Upper lobe of right lung (tissue), 1 donor: Measurements from ENCODE around the gene LHB. TPM values are rescaled to one million over a fixed set of nuclear protein-coding genes. Genes with fewer than 3 reads are reported as not detected.

Source experiments
- ATAC-seq: fragments of 200-7000 bp; cut with Tn5 transposase; one replicate; pipeline ENCODE4 v1.9.1; 2020; ENCODE audit warnings: mild to moderate bottlenecking, moderate library complexity
- DNase-seq: peaks from one replicate; pipeline ENCODE4 v3.0.0-alpha.2; 2020
- H3K27ac ChIP-seq: fragments of 200-600 bp; one replicate; pipeline ENCODE4 v1.8.0; 2022
- H3K27me3 ChIP-seq: fragments of 200-600 bp; one replicate; pipeline ENCODE4 v1.8.0; 2022; ENCODE audit warnings: mild to moderate bottlenecking
- H3K36me3 ChIP-seq: fragments of 200-600 bp; one replicate; pipeline ENCODE4 v1.8.0; 2022
- H3K4me1 ChIP-seq: fragments of 200-600 bp; one replicate; pipeline ENCODE4 v1.8.0; 2022
- H3K4me3 ChIP-seq: fragments of 200-600 bp; one replicate; pipeline ENCODE4 v1.8.0; 2022; ENCODE audit warnings: mild to moderate bottlenecking
- H3K9me3 ChIP-seq: fragments of 200-600 bp; one replicate; pipeline ENCODE4 v1.8.0; 2022
- CTCF ChIP-seq: fragments of 200-600 bp; IDR thresholded peaks from one replicate; pipeline ENCODE4 v1.8.0; 2022; ENCODE audit warnings: antibody characterized with exemption
- intact Hi-C: fragments of 100-400 bp; cut with DNase I; formaldehyde crosslinking; loops from one replicate; pipeline ENCODE4 v1.11.0; 2022
- total RNA-seq: library from RNA; stranded (reverse); fragmentation: NEBNext Ultra II Directional; extraction: Animal tissue kit (Norgen Biotek cat#: 25700); gene quantifications from one replicate; pipeline ENCODE4 v1.2.1, GENCODE V29; 2021
- donor health status: DM: no; HTN: yes; CAD: no; lungs with severe emphysema.

The LHB gene
- total RNA-seq, 1 donor from 2014 or later, result not detected

DNA sequence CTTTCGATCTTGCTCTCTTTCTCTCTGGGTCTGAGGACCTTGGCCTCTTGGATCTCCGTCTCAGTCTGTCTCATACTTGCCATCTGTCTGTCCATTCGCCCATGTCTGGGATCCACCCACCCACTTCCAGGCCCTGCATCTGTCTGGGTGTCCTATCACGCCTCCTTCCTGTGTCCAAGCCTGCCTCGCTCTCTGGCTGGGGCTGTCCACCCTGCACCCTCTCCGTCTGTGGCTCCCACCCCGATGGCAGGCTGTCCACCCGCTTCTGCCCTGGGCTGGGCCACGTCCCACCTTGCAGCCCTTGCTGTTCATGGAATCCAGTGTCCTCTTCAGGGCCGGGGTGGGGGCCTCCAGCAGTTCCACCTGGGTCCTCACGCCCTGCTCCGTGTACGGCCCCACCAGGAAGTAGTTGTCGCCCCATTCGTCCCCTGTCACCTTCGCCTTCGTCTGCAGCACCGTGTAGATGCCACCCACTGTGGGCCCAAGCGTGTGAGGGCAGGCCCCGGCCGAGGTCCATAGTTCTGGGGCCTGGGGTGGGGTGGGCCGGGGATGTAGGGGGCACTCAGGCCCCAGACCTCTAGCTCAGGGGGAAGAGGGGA is 25.8 kb downstream of the LHB start:
- peaks cover 18% of the 10 kb centered on the region for H3K36me3 ChIP-seq
- no peak for TF ChIP-seq CTCF
- no peak for DNase-seq
- no peak for ATAC-seq
- intact Hi-C loops, result no loop called here
- no peak overlapping the region for H3K4me3 ChIP-seq
- no peaks in the 10 kb centered on the region for H3K9me3 ChIP-seq
- no peaks in the 10 kb centered on the region for H3K27me3 ChIP-seq
- H3K4me1 ChIP-seq, result peaks cover 20% of the 10 kb centered on the region
- peak overlapping the region; percentile 95 for H3K27ac ChIP-seq

- H3K27me3 ChIP-seq, result no peaks in the 10 kb centered on the region
- no peak for TF ChIP-seq CTCF
- no peaks in the 10 kb centered on the region for H3K9me3 ChIP-seq
- peaks cover 24% of the 10 kb centered on the region for H3K36me3 ChIP-seq
- no peak overlapping the region for H3K27ac ChIP-seq
- DNase-seq, result no peak
- no peak for ATAC-seq
- intact Hi-C loops, result no loop called here
- H3K4me3 ChIP-seq, result no peak overlapping the region
- peaks cover 20% of the 10 kb centered on the region for H3K4me1 ChIP-seq
Observed at GRCh38 chr19:48990400-48990799, 26.5 kb downstream of the LHB start.

- Histone ChIP-seq H3K9me3 (no peaks in the 10 kb centered on the region), H3K27me3 (no peaks in the 10 kb centered on the region), H3K36me3 (peaks cover 30% of the 10 kb centered on the region), H3K4me3 (no peak overlapping the region), H3K27ac (no peak overlapping the region), H3K4me1 (peaks cover 20% of the 10 kb centered on the region)
- TF ChIP-seq CTCF, result no peak
- intact Hi-C loops, result no loop called here
- DNase-seq (no peak), ATAC-seq (no peak)
Observed at GRCh38 chr19:48989701-48990291, 27.1 kb downstream of the LHB start.

DNA sequence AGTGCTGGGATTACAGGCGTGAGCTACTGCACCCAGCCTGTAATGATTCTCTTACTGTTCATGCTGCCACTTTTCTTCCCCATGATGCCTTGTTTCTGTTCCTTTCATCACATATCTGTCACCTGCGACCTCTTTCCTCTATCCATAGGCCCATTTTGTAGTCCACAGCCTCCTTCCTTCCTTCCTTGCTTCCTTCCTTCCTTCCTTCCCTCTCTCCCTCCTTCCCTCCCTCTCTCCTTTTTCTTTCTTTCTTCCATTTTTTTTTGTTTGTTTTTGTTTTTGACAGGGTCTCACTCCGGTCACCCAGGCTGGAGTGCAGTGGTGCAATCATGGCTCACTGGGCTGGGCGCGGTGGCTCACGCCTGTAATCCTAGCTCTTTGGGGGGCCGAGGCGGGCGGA is 28.0 kb downstream of the LHB start:
- DNase-seq, result no peak
- Histone ChIP-seq H3K27me3 (no peaks in the 10 kb centered on the region), H3K27ac (no peak overlapping the region), H3K4me1 (peaks cover 12% of the 10 kb centered on the region), H3K36me3 (peaks cover 40% of the 10 kb centered on the region), H3K4me3 (no peak overlapping the region), H3K9me3 (no peaks in the 10 kb centered on the region)
- intact Hi-C loops, result no loop called here
- ATAC-seq, result no peak
- TF ChIP-seq CTCF, result no peak

DNA sequence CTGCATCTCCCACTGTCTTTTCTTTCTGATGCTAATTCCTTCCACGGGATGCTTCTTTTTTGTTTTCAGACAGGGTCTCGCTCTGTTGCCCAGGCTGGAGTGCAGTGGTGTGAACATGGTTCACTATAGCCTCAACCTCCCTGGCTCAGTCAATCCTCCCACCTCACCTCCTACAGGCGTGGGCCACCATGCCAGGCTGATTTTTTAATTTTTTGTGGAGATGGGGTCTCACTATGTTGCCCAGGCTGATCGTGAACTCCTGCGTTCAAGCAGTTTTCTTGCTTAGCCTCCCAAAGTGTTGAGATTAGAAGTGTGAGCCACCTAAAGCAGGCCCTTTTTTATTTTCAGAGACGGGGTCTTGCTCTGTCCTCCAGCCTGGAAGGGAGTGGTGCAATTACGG is 28.6 kb downstream of the LHB start:
- intact Hi-C loops, result no loop called here
- no peak for TF ChIP-seq CTCF
- H3K36me3 ChIP-seq, result peaks cover 44% of the 10 kb centered on the region

DNA sequence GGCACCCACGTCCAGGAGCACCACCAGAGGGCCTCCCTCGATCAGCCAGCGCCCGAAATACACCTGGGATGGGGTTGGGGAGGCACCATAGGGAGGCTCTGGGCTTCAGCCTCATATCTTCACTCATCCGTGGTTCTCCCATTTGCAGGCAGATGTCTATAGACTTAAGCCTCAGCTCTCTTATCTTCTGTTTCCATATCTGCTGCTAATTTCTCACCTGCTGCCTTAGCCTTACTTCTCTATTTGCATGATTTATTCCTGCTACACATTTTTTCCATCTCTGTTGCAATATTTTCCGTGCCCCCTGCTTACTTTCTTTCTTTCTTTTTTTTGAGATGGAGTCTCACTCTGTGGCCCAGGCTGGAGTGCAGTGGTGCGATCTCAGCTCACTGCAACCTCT is 29.6 kb downstream of the LHB start:
- peaks cover 54% of the 10 kb centered on the region for H3K36me3 ChIP-seq
- intact Hi-C loops, result no loop called here

More for the DNA sequence above, 28.6 kb downstream of the LHB start:
- DNase-seq (no peak), ATAC-seq (no peak)
- H3K27ac ChIP-seq, result no peak overlapping the region
- no peak overlapping the region for H3K4me3 ChIP-seq
- no peaks in the 10 kb centered on the region for H3K27me3 ChIP-seq
- peaks cover 12% of the 10 kb centered on the region for H3K4me1 ChIP-seq
- H3K9me3 ChIP-seq, result no peaks in the 10 kb centered on the region

More for the DNA sequence above, 29.6 kb downstream of the LHB start:
- Histone ChIP-seq H3K9me3 (no peaks in the 10 kb centered on the region), H3K27me3 (no peaks in the 10 kb centered on the region), H3K4me1 (peaks cover 12% of the 10 kb centered on the region), H3K27ac (no peak overlapping the region), H3K4me3 (no peak overlapping the region)
- TF ChIP-seq CTCF, result no peak
- ATAC-seq (no peak), DNase-seq (no peak)
